GM12865 (cell line): ENCODE data around the gene WDR81.
"Not testable (repeated sequence)": the region's sequence is repeated elsewhere in the genome, so short reads cannot be mapped to it uniquely, and the experiment has no call there.

Experiments
- DNase-seq: peaks from one replicate; pipeline ENCODE4 v3.0.0; 2010; ENCODE audit warnings: low read depth
- H3K4me3 ChIP-seq: 2 replicates; pipeline ENCODE4 v1.5.1; 2011; ENCODE audit warnings: mild to moderate bottlenecking, low read depth, low read length, control low read depth
- CTCF ChIP-seq: IDR thresholded peaks from 2 replicates; pipeline ENCODE4 v1.5.1; 2011; ENCODE audit warnings: low read length, control low read depth, low read depth, inconsistent platforms; ENCODE audit not compliant: insufficient read depth; ENCODE audit errors: missing control alignments

Gene WDR81

GRCh38 chr17:1767358-1767757, 42.9 kb downstream of the WDR81 start:
- TF ChIP-seq CTCF, result no peak
- no peak overlapping the region for H3K4me3 ChIP-seq
- no peak for DNase-seq

GRCh38 chr17:1769822-1770477, 45.4 kb downstream of the WDR81 start:
- DNase-seq, result no peak
- H3K4me3 ChIP-seq, result no peak overlapping the region
- no peak for TF ChIP-seq CTCF

- not testable (repeated sequence) for DNase-seq, H3K4me3 ChIP-seq
These were observed 48.6 kb downstream of the WDR81 start for GRCh38 chr17:1773000-1773695.

GRCh38 chr17:1773696-1774181, 49.2 kb downstream of the WDR81 start:
- no peak for TF ChIP-seq CTCF

GRCh38 chr17:1774390-1775176, 50.1 kb downstream of the WDR81 start:
- no peak for TF ChIP-seq CTCF

More at GRCh38 chr17:1773696-1774181, 49.2 kb downstream of the WDR81 start:
- DNase-seq, result no peak
- no peak overlapping the region for H3K4me3 ChIP-seq

GRCh38 chr17:1776328-1776727, 51.8 kb downstream of the WDR81 start:
- no peak for DNase-seq
- TF ChIP-seq CTCF, result no peak
- H3K4me3 ChIP-seq, result no peak overlapping the region

More at GRCh38 chr17:1774390-1775176, 50.1 kb downstream of the WDR81 start:
- no peak for DNase-seq
- H3K4me3 ChIP-seq, result no peak overlapping the region

- DNase-seq, result no peak
- TF ChIP-seq CTCF, result no peak
- no peak overlapping the region for H3K4me3 ChIP-seq
These were observed 52.4 kb downstream of the WDR81 start for GRCh38 chr17:1776857-1777256.
